ENCODE data around the gene CYP46A1. TPM values are rescaled to one million over a fixed set of nuclear protein-coding genes. Genes with fewer than 3 reads are reported as not detected.
A peak's percentile ranks its signal among the peaks of the same experiment; 100 is the strongest.

The CYP46A1 gene
- total and polyA plus RNA-seq, 4 donors, result 0.14 to 0.92 (median 0.48) TPM

DNA sequence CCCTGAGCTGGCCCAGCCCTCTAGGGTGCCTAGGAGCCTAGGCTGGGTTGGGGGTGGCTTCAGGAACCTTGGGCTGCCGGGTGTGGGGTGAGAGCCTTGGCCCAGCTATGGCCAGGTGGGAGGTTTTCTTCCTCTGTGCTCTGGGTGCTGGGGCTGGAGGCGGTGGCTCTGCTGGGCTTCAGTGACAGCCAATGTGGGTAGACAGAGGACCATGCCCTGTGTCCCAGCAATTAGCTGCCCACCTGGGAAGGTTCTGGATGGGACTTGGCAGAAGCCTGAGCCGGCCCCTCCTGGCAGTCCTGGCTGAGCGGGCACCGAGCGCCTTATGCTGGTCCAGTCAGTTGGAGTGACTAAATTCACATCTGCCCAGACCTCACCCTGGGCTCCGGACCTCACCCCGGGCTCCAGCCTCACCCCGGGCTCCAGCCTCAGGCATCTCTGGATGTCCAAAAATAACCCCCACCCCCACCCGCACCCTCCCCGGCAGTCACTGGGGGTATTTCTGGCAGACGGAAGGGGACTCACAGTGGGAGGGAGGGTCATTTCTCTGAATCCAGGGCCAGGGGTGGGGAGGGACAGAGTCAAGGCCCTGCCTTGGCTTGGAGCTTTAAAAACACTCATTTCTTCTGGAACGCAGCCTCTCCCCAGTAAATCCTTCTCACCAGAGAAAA, 46.9 kb downstream of the CYP46A1 start:
- DNase-seq (ENCODE audit: low spot score), result peak; percentile 32
- Histone ChIP-seq H3K4me3 (ENCODE audit: low read depth in 1 of 3, low read length in 3 of 3) (no peak overlapping the region), H3K4me1 (ENCODE audit: control insufficient read depth in 4 of 4, insufficient read depth in 4 of 4, low read length in 3 of 4) (peaks cover 0 to 39% (median 7%) of the 10 kb centered on the region in 4 donors), H3K9me3 (ENCODE audit: control insufficient read depth in 4 of 4, low read length in 3 of 4) (no peaks in the 10 kb centered on the region), H3K27ac (ENCODE audit: low read depth in 1 of 2, low read length in 2 of 2) (no peak overlapping the region), H3K27me3 (ENCODE audit: control insufficient read depth in 4 of 4, insufficient read depth in 4 of 4, low read length in 3 of 4) (no peaks in the 10 kb centered on the region), H3K36me3 (ENCODE audit: control insufficient read depth in 4 of 4, insufficient read depth in 3 of 4, low read depth in 1 of 4, low read length in 3 of 4) (no peaks in the 10 kb centered on the region), H3K9ac (ENCODE audit: low read depth in 1 of 2, low read length in 2 of 2) (no peak overlapping the region)
- TF ChIP-seq, protein P1, sequence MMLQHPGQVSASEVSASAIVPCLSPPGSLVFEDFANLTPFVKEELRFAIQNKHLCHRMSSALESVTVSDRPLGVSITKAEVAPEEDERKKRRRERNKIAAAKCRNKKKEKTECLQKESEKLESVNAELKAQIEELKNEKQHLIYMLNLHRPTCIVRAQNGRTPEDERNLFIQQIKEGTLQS (IDR thresholded peaks at IDR 0.05), result no peak
- TF ChIP-seq YY1 (IDR thresholded peaks at IDR 0.05) (no peak), HNF4A (conservative IDR thresholded peaks at IDR 0.05) (no peak), HNF4G (IDR thresholded peaks at IDR 0.05) (no peak), TAF1 (conservative IDR thresholded peaks at IDR 0.05) (no peak), GABPA (IDR thresholded peaks at IDR 0.05 in 1 of 2, conservative IDR thresholded peaks at IDR 0.05 in 1 of 2) (no peak), FOXA2 (IDR thresholded peaks at IDR 0.05) (no peak), EGR1 (IDR thresholded peaks at IDR 0.05; ENCODE audit: low read depth in 2 of 2) (no peak)
- TF ChIP-seq, protein P2, sequence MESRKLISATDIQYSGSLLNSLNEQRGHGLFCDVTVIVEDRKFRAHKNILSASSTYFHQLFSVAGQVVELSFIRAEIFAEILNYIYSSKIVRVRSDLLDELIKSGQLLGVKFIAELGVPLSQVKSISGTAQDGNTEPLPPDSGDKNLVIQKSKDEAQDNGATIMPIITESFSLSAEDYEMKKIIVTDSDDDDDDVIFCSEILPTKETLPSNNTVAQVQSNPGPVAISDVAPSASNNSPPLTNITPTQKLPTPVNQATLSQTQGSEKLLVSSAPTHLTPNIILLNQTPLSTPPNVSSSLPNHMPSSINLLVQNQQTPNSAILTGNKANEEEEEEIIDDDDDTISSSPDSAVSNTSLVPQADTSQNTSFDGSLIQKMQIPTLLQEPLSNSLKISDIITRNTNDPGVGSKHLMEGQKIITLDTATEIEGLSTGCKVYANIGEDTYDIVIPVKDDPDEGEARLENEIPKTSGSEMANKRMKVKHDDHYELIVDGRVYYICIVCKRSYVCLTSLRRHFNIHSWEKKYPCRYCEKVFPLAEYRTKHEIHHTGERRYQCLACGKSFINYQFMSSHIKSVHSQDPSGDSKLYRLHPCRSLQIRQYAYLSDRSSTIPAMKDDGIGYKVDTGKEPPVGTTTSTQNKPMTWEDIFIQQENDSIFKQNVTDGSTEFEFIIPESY (IDR thresholded peaks at IDR 0.05), result no peak
- TF ChIP-seq, protein P3, sequence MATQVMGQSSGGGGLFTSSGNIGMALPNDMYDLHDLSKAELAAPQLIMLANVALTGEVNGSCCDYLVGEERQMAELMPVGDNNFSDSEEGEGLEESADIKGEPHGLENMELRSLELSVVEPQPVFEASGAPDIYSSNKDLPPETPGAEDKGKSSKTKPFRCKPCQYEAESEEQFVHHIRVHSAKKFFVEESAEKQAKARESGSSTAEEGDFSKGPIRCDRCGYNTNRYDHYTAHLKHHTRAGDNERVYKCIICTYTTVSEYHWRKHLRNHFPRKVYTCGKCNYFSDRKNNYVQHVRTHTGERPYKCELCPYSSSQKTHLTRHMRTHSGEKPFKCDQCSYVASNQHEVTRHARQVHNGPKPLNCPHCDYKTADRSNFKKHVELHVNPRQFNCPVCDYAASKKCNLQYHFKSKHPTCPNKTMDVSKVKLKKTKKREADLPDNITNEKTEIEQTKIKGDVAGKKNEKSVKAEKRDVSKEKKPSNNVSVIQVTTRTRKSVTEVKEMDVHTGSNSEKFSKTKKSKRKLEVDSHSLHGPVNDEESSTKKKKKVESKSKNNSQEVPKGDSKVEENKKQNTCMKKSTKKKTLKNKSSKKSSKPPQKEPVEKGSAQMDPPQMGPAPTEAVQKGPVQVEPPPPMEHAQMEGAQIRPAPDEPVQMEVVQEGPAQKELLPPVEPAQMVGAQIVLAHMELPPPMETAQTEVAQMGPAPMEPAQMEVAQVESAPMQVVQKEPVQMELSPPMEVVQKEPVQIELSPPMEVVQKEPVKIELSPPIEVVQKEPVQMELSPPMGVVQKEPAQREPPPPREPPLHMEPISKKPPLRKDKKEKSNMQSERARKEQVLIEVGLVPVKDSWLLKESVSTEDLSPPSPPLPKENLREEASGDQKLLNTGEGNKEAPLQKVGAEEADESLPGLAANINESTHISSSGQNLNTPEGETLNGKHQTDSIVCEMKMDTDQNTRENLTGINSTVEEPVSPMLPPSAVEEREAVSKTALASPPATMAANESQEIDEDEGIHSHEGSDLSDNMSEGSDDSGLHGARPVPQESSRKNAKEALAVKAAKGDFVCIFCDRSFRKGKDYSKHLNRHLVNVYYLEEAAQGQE (IDR thresholded peaks at IDR 0.05), result no peak
- 80% methylated on average over 13 of the region's 13 CpGs for WGBS

DNA sequence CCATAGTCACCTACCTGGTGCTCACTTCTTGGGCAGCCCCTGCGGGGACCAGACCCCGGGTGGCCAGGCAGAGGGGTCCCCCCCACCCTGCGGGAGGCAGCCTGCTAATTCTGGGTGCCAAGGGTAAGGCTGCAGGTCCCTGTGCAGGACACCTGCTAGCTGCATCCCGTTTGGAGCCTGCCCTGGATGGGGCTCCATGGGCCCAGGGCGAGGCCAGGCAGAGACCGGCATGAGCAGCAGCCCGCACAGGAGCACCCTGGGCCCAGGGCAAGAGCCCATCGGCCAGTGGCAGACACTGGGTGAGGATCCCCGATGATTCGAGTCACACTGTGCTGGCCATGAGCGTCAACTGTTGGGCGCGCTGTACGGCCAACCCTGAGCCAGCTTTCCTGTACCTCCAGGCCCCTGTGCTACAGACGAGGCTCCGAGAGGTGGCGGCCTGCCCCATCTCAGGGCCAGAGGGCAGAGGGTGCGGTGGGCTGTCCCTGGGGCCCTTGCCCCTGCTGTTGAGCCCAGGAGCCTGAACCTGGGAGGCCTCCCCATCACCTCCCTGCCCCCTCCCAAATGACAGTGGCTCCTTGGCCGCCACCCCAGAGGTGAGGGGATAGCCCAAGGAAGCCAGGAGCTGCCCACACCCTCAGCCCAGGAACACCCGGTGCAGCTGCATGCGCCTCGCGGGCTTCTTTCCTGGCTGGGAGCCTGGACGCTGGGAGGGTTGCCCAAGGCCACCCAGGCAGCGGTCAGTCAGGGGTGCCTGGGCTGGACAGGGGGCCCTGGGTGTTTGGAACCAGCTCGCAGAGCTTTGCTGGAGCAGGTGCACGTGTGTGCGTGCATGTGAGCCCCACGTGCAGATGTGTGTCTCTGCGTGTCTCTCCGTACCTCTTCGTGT, 47.7 kb downstream of the CYP46A1 start:
- Histone ChIP-seq H3K27me3 (ENCODE audit: control insufficient read depth in 4 of 4, insufficient read depth in 4 of 4, low read length in 3 of 4) (no peaks in the 10 kb centered on the region), H3K4me1 (ENCODE audit: control insufficient read depth in 4 of 4, insufficient read depth in 4 of 4, low read length in 3 of 4) (peaks cover 0 to 41% (median 7%) of the 10 kb centered on the region in 4 donors), H3K9ac (ENCODE audit: low read depth in 1 of 2, low read length in 2 of 2) (no peak overlapping the region), H3K4me3 (ENCODE audit: low read depth in 1 of 3, low read length in 3 of 3) (no peak overlapping the region), H3K27ac (ENCODE audit: low read depth in 1 of 2, low read length in 2 of 2) (no peak overlapping the region), H3K36me3 (ENCODE audit: control insufficient read depth in 4 of 4, insufficient read depth in 3 of 4, low read depth in 1 of 4, low read length in 3 of 4) (no peaks in the 10 kb centered on the region), H3K9me3 (ENCODE audit: control insufficient read depth in 4 of 4, low read length in 3 of 4) (no peaks in the 10 kb centered on the region)
- WGBS, result 74% methylated on average over 32 of the region's 32 CpGs
- DNase-seq (ENCODE audit: low spot score), result peak; percentile 31
- TF ChIP-seq, protein P4, sequence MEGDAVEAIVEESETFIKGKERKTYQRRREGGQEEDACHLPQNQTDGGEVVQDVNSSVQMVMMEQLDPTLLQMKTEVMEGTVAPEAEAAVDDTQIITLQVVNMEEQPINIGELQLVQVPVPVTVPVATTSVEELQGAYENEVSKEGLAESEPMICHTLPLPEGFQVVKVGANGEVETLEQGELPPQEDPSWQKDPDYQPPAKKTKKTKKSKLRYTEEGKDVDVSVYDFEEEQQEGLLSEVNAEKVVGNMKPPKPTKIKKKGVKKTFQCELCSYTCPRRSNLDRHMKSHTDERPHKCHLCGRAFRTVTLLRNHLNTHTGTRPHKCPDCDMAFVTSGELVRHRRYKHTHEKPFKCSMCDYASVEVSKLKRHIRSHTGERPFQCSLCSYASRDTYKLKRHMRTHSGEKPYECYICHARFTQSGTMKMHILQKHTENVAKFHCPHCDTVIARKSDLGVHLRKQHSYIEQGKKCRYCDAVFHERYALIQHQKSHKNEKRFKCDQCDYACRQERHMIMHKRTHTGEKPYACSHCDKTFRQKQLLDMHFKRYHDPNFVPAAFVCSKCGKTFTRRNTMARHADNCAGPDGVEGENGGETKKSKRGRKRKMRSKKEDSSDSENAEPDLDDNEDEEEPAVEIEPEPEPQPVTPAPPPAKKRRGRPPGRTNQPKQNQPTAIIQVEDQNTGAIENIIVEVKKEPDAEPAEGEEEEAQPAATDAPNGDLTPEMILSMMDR (IDR thresholded peaks at IDR 0.05; ENCODE audit: low read depth, low read length, missing input control), result no peak
- TF ChIP-seq NR2F2 (IDR thresholded peaks at IDR 0.05) (no peak), RAD21 (IDR thresholded peaks at IDR 0.05) (no peak), SP1 (IDR thresholded peaks at IDR 0.05) (no peak), JUND (IDR thresholded peaks at IDR 0.05) (no peak), HNF4A (conservative IDR thresholded peaks at IDR 0.05) (no peak), FOXA1 (IDR thresholded peaks at IDR 0.05) (no peak), GABPA (IDR thresholded peaks at IDR 0.05 in 1 of 2, conservative IDR thresholded peaks at IDR 0.05 in 1 of 2) (no peak), TAF1 (conservative IDR thresholded peaks at IDR 0.05) (no peak), YY1 (IDR thresholded peaks at IDR 0.05) (no peak)
- TF ChIP-seq, protein P5, sequence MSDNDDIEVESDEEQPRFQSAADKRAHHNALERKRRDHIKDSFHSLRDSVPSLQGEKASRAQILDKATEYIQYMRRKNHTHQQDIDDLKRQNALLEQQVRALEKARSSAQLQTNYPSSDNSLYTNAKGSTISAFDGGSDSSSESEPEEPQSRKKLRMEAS (IDR thresholded peaks at IDR 0.05), result no peak
- TF ChIP-seq, protein P3 (IDR thresholded peaks at IDR 0.05), result no peak

Data from liver (tissue), 9 donors.